ENCODE measurements around the gene DCLK1.

Gene DCLK1

GRCh38 chr13:35733827-35734226 lies 397.4 kb downstream of the DCLK1 start:
- peaks cover 4% of the 10 kb centered on the region for H3K27me3 Mint-ChIP-seq
- no peak overlapping the region for H3K4me3 Mint-ChIP-seq
- H3K9me3 Mint-ChIP-seq (ENCODE audit: low read depth): peaks cover 4% of the 10 kb centered on the region
- no peak overlapping the region for H3K27ac Mint-ChIP-seq
- H3K36me3 Mint-ChIP-seq: no peaks in the 10 kb centered on the region
- H3K4me1 Mint-ChIP-seq (ENCODE audit: low read depth): no peaks in the 10 kb centered on the region

GRCh38 chr13:35732565-35732964 lies 398.6 kb downstream of the DCLK1 start:
- Mint-ChIP-seq H3K27ac (no peak overlapping the region), H3K27me3 (peaks cover 5% of the 10 kb centered on the region), H3K9me3 (ENCODE audit: low read depth) (peaks cover 3% of the 10 kb centered on the region), H3K36me3 (no peaks in the 10 kb centered on the region), H3K4me1 (ENCODE audit: low read depth) (no peaks in the 10 kb centered on the region), H3K4me3 (no peak overlapping the region)

- peaks cover 3% of the 10 kb centered on the region for H3K9me3 Mint-ChIP-seq (ENCODE audit: low read depth)
- H3K36me3 Mint-ChIP-seq: no peaks in the 10 kb centered on the region
- H3K4me1 Mint-ChIP-seq (ENCODE audit: low read depth): no peaks in the 10 kb centered on the region
- H3K4me3 Mint-ChIP-seq: no peak overlapping the region
- H3K27me3 Mint-ChIP-seq: peaks cover 5% of the 10 kb centered on the region
- H3K27ac Mint-ChIP-seq: no peak overlapping the region
Observed at GRCh38 chr13:35731471-35731870, 399.7 kb downstream of the DCLK1 start.

GRCh38 chr13:35729926-35730627 lies 401.1 kb downstream of the DCLK1 start:
- no peaks in the 10 kb centered on the region for H3K4me1 Mint-ChIP-seq (ENCODE audit: low read depth)
- no peaks in the 10 kb centered on the region for H3K36me3 Mint-ChIP-seq
- H3K27me3 Mint-ChIP-seq: peaks cover 7% of the 10 kb centered on the region
- peaks cover 3% of the 10 kb centered on the region for H3K9me3 Mint-ChIP-seq (ENCODE audit: low read depth)
- no peak overlapping the region for H3K27ac Mint-ChIP-seq
- H3K4me3 Mint-ChIP-seq: no peak overlapping the region

GRCh38 chr13:35727881-35728280 lies 403.3 kb downstream of the DCLK1 start:
- Mint-ChIP-seq H3K9me3 (ENCODE audit: low read depth) (peaks cover 3% of the 10 kb centered on the region), H3K4me1 (ENCODE audit: low read depth) (no peaks in the 10 kb centered on the region), H3K27ac (no peak overlapping the region), H3K36me3 (no peaks in the 10 kb centered on the region), H3K4me3 (no peak overlapping the region), H3K27me3 (peaks cover 5% of the 10 kb centered on the region)

GRCh38 chr13:35724446-35724845 lies 406.7 kb downstream of the DCLK1 start:
- H3K27me3 Mint-ChIP-seq: peaks cover 10% of the 10 kb centered on the region

GRCh38 chr13:35723821-35724220 lies 407.4 kb downstream of the DCLK1 start:
- no peak overlapping the region for H3K27ac Mint-ChIP-seq
- peaks cover 10% of the 10 kb centered on the region for H3K27me3 Mint-ChIP-seq
- H3K4me1 Mint-ChIP-seq (ENCODE audit: low read depth): peaks cover 1% of the 10 kb centered on the region
- H3K9me3 Mint-ChIP-seq (ENCODE audit: low read depth): peaks cover 2% of the 10 kb centered on the region
- no peak overlapping the region for H3K4me3 Mint-ChIP-seq
- no peaks in the 10 kb centered on the region for H3K36me3 Mint-ChIP-seq

More at GRCh38 chr13:35724446-35724845, 406.7 kb downstream of the DCLK1 start:
- Mint-ChIP-seq H3K27ac (no peak overlapping the region), H3K9me3 (ENCODE audit: low read depth) (peaks cover 3% of the 10 kb centered on the region), H3K4me1 (ENCODE audit: low read depth) (peaks cover 1% of the 10 kb centered on the region), H3K4me3 (no peak overlapping the region), H3K36me3 (no peaks in the 10 kb centered on the region)

- Mint-ChIP-seq H3K4me1 (ENCODE audit: low read depth) (peaks cover 1% of the 10 kb centered on the region), H3K4me3 (no peak overlapping the region), H3K36me3 (no peaks in the 10 kb centered on the region), H3K27me3 (peaks cover 9% of the 10 kb centered on the region), H3K9me3 (ENCODE audit: low read depth) (no peaks in the 10 kb centered on the region), H3K27ac (no peak overlapping the region)
Observed at GRCh38 chr13:35723053-35723461, 408.1 kb downstream of the DCLK1 start.

- Mint-ChIP-seq H3K4me3 (no peak overlapping the region), H3K27ac (no peak overlapping the region), H3K9me3 (ENCODE audit: low read depth) (no peaks in the 10 kb centered on the region), H3K36me3 (no peaks in the 10 kb centered on the region), H3K27me3 (peaks cover 9% of the 10 kb centered on the region), H3K4me1 (ENCODE audit: low read depth) (peaks cover 1% of the 10 kb centered on the region)
Observed at GRCh38 chr13:35722458-35723052, 408.6 kb downstream of the DCLK1 start.

GRCh38 chr13:35720690-35721554 lies 410.3 kb downstream of the DCLK1 start:
- H3K9me3 Mint-ChIP-seq (ENCODE audit: low read depth): no peaks in the 10 kb centered on the region
- H3K36me3 Mint-ChIP-seq: no peaks in the 10 kb centered on the region
- H3K4me3 Mint-ChIP-seq: no peak overlapping the region

GRCh38 chr13:35720290-35720689 lies 410.9 kb downstream of the DCLK1 start:
- Mint-ChIP-seq H3K9me3 (ENCODE audit: low read depth) (no peaks in the 10 kb centered on the region), H3K27ac (no peak overlapping the region), H3K36me3 (no peaks in the 10 kb centered on the region), H3K4me3 (no peak overlapping the region), H3K27me3 (peaks cover 7% of the 10 kb centered on the region), H3K4me1 (ENCODE audit: low read depth) (peaks cover 1% of the 10 kb centered on the region)

More at GRCh38 chr13:35720690-35721554, 410.3 kb downstream of the DCLK1 start:
- Mint-ChIP-seq H3K4me1 (ENCODE audit: low read depth) (peaks cover 1% of the 10 kb centered on the region), H3K27ac (no peak overlapping the region), H3K27me3 (peaks cover 9% of the 10 kb centered on the region)

Measured in activated naive CD8-positive, alpha-beta T cell (primary cell).